IMR-90 (cell line): Measurements from ENCODE around the gene GUCD1. TPM values are rescaled to one million over a fixed set of nuclear protein-coding genes. Genes with fewer than 3 reads are reported as not detected.
A peak's percentile ranks its signal among the peaks of the same experiment; 100 is the strongest.

Source experiments
- ATAC-seq: fragments of 200-7000 bp; cut with Tn5 transposase; 2 replicates; pipeline ENCODE4 v1.9.1; 2020; ENCODE audit warnings: low read depth, mild to moderate bottlenecking, moderate library complexity
- BruUV-seq: library from RNA; stranded (reverse); fragments of 400-500 nt; replicated peaks from 2 replicates; lab custom pipeline; 2021; lab: Mats Ljungman, UMichigan
- CTCF ChIA-PET: fragments of 300-600 bp; formaldehyde crosslinking; extraction: SDS; loops from one replicate; lab custom pipeline; 2021; ENCODE audit warnings: antibody characterized with exemption; lab: Yijun Ruan, JAX
- POLR2A ChIA-PET: fragments of 300-600 bp; sonication (Branson Sonifier 250); formaldehyde crosslinking; loops from one replicate; lab custom pipeline; 2022; ENCODE audit warnings: antibody characterized with exemption; ENCODE audit not compliant: unreplicated experiment; lab: Charles Lee
- DNase-seq: peaks from one replicate; pipeline ENCODE4 v3.0.0; 2013
- H2AFZ ChIP-seq: replicated peaks from 2 replicates; pipeline ENCODE3; 2013; ENCODE audit warnings: low read length, mild to moderate bottlenecking; ENCODE audit not compliant: poor library complexity
- H2AK5ac ChIP-seq: 2 replicates; pipeline ENCODE4 v1.6.1; 2013; ENCODE audit warnings: low read depth, low read length, inconsistent platforms
- H2AK9ac ChIP-seq: replicated peaks from 2 replicates; pipeline ENCODE3; 2013; ENCODE audit warnings: mild to moderate bottlenecking, low read depth, low read length, moderate library complexity; ENCODE audit not compliant: poor library complexity
- H2BK120ac ChIP-seq: 2 replicates; pipeline ENCODE4 v1.6.1; 2013; ENCODE audit warnings: low read depth, low read length, inconsistent platforms
- H2BK15ac ChIP-seq: 3 replicates; pipeline ENCODE4 v1.6.1; 2013; ENCODE audit warnings: low read depth, low read length, inconsistent platforms
- H2BK20ac ChIP-seq: 2 replicates; pipeline ENCODE4 v1.6.1; 2013; ENCODE audit warnings: low read depth, mild to moderate bottlenecking, inconsistent platforms, low read length, moderate library complexity
- H2BK5ac ChIP-seq: 2 replicates; pipeline ENCODE4 v1.6.1; 2013; ENCODE audit warnings: mild to moderate bottlenecking, low read depth, low read length, inconsistent platforms; ENCODE audit not compliant: poor library complexity, severe bottlenecking
- H3K14ac ChIP-seq: replicated peaks from 2 replicates; pipeline ENCODE4 v1.6.1; 2013; ENCODE audit warnings: low read depth, low read length, inconsistent platforms
- H3K18ac ChIP-seq: 2 replicates; pipeline ENCODE4 v1.6.1; 2013; ENCODE audit warnings: low read depth, low read length, control low read depth
- H3K23ac ChIP-seq: 2 replicates; pipeline ENCODE4 v1.6.1; 2013; ENCODE audit warnings: low read depth, low read length, inconsistent platforms
- H3K27ac ChIP-seq: 2 replicates; pipeline ENCODE4 v1.5.1; 2013; ENCODE audit warnings: mild to moderate bottlenecking, control low read depth, low read length; ENCODE audit not compliant: insufficient read depth
- H3K27me3 ChIP-seq: 2 replicates; pipeline ENCODE4 v1.6.1; 2013; ENCODE audit warnings: low read length; ENCODE audit not compliant: control insufficient read depth, insufficient read depth
- H3K36me3 ChIP-seq: 2 replicates; pipeline ENCODE4 v1.6.1; 2013; ENCODE audit warnings: low read length, mixed read lengths; ENCODE audit not compliant: control insufficient read depth, insufficient read depth
- H3K4ac ChIP-seq: 2 replicates; pipeline ENCODE4 v1.6.1; 2013; ENCODE audit warnings: low read depth, low read length, inconsistent platforms
- H3K4me1 ChIP-seq: 2 replicates; pipeline ENCODE4 v1.6.1; 2013; ENCODE audit warnings: low read length, mixed read lengths; ENCODE audit not compliant: control insufficient read depth, insufficient read depth
- H3K4me2 ChIP-seq: 2 replicates; pipeline ENCODE4 v1.6.1; 2013; ENCODE audit warnings: low read depth, mild to moderate bottlenecking, control low read depth, low read length, moderate library complexity
- H3K4me3 ChIP-seq: 2 replicates; pipeline ENCODE4 v1.5.1; 2013; ENCODE audit warnings: low read depth, mild to moderate bottlenecking, control low read depth, low read length, moderate library complexity; ENCODE audit not compliant: insufficient read depth
- H3K56ac ChIP-seq: 2 replicates; pipeline ENCODE4 v1.6.1; 2013; ENCODE audit warnings: low read length, inconsistent platforms; ENCODE audit not compliant: insufficient read depth; ENCODE audit errors: extremely low read depth
- H3K79me1 ChIP-seq, 2 experiments: 2 replicates each; pipeline ENCODE4 v1.6.1; 2013; ENCODE audit warnings: low read length in 2 of 2, inconsistent platforms in 1 of 2, low read depth in 1 of 2
- H3K9ac ChIP-seq: 2 replicates; pipeline ENCODE4 v1.6.1; 2013; ENCODE audit warnings: low read depth, low read length, control low read depth
- H3K9me1 ChIP-seq: 2 replicates; pipeline ENCODE4 v1.6.1; 2013; ENCODE audit warnings: low read length, inconsistent platforms; ENCODE audit not compliant: insufficient read depth
- H3K9me3 ChIP-seq: 2 replicates; pipeline ENCODE4 v1.6.1; 2013; ENCODE audit warnings: low read length; ENCODE audit not compliant: control insufficient read depth, insufficient read depth
- H4K20me1 ChIP-seq: 2 replicates; pipeline ENCODE4 v1.6.1; 2013; ENCODE audit warnings: low read length, inconsistent platforms; ENCODE audit not compliant: insufficient read depth
- H4K5ac ChIP-seq: 2 replicates; pipeline ENCODE4 v1.6.1; 2013; ENCODE audit warnings: mild to moderate bottlenecking, low read depth, low read length, control low read depth
- H4K8ac ChIP-seq, 2 experiments: 2 replicates each; pipeline ENCODE4 v1.6.1; 2013; ENCODE audit warnings: low read depth in 2 of 2, low read length in 2 of 2, control low read depth in 1 of 2, inconsistent platforms in 1 of 2
- H4K91ac ChIP-seq: 2 replicates; pipeline ENCODE4 v1.6.1; 2013; ENCODE audit warnings: low read depth, low read length, inconsistent platforms; ENCODE audit not compliant: insufficient read depth
- BHLHE40 ChIP-seq: fragments of 150-350 bp; IDR thresholded peaks from 2 replicates; pipeline ENCODE4 v1.6.1; 2016; ENCODE audit warnings: mild to moderate bottlenecking, low read depth, low read length
- CEBPB ChIP-seq: IDR thresholded peaks from 2 replicates; pipeline ENCODE4 v1.6.1; 2012; ENCODE audit warnings: low read depth, low read length, improper control_type of control experiment
- CTCF ChIP-seq: conservative IDR thresholded peaks from 2 replicates; pipeline ENCODE4 v1.5.1; 2012; ENCODE audit warnings: mild to moderate bottlenecking, low read depth, low read length, improper control_type of control experiment
- MAFK ChIP-seq: IDR thresholded peaks from 2 replicates; pipeline ENCODE4 v1.6.1; 2012; ENCODE audit warnings: low read depth, low read length, improper control_type of control experiment
- POLR2A ChIP-seq: IDR thresholded peaks from 2 replicates; pipeline ENCODE4 v1.6.1; 2012; ENCODE audit warnings: mild to moderate bottlenecking, low read depth, low read length
- RCOR1 ChIP-seq: IDR thresholded peaks from 2 replicates; pipeline ENCODE4 v1.6.1; 2012; ENCODE audit warnings: mild to moderate bottlenecking, low read length, improper control_type of control experiment; ENCODE audit not compliant: insufficient replicate concordance
- RFX5 ChIP-seq: IDR thresholded peaks from 2 replicates; pipeline ENCODE4 v1.8.0; 2012; ENCODE audit warnings: low read depth, mild to moderate bottlenecking, low read length, moderate library complexity
- WGBS, 2 experiments: methylation state at CpG; one replicate each; pipeline versions ENCODE4 v1.1.5 to v1.1.7; 2013; ENCODE audit warnings: missing lambda C conversion rate in 2 of 2; ENCODE audit not compliant: insufficient read length in 1 of 2; ENCODE audit errors: extremely low coverage in 2 of 2; 5-methylcytosine and 5-hydroxymethylcytosine counted together
- dilution Hi-C: fragments of 300-500 bp; cut with HindIII; formaldehyde crosslinking; loops from one replicate; pipeline ENCODE4 v1.14.3; 2018; ENCODE audit warnings: low sequenced_read_pairs; ENCODE audit not compliant: unreplicated experiment
- in situ Hi-C: fragments of 300-500 bp; cut with MboI; formaldehyde crosslinking; loops from 3 replicates; pipeline ENCODE4 v1.14.3; 2019; ENCODE audit warnings: low sequenced_read_pairs, inconsistent platforms, mixed read lengths
- intact Hi-C: fragments of 100-400 bp; cut with micrococcal nuclease; formaldehyde crosslinking; loops from 2 replicates; pipeline ENCODE4 v1.10.0; 2022
- polyA plus RNA-seq, 3 experiments: library from polyadenylated mRNA; depleted of rRNA; stranded (reverse); fragments of >200 nt; gene quantifications; 2 replicates each; pipeline ENCODE4 v1.2.3, GENCODE V29; 2012; ENCODE audit warnings: low replicate concordance in 1 of 3
- total RNA-seq: library from RNA; depleted of rRNA; stranded (reverse); fragments of >200 nt; gene quantifications from 2 replicates; pipeline ENCODE4 v1.2.3, GENCODE V29; 2012

The GUCD1 gene
- total and polyA plus RNA-seq, 2 of the 4 experiments (the other 2 are of a cell fraction): 97.6 to 143 TPM

GRCh38 chr22:24592851-24593558, 38.1 kb upstream of the GUCD1 start, which contains the start of gene LRRC75B:
LRRC75B (minus strand) TSS chr22:24593073; CDS start chr22:24593039, 34 bp downstream.
- H3K27ac ChIP-seq: peak within 1 kb of the TSS; percentile 64
- peak within 1 kb of the TSS; percentile 74 for H4K91ac ChIP-seq
- peak; percentile 99 for ATAC-seq
- in situ Hi-C loops (no loop called here), dilution Hi-C loops (no loop called here), intact Hi-C loops (no loop called here)
- peak within 1 kb of the TSS; percentile 73 for H3K56ac ChIP-seq
- H3K36me3 ChIP-seq: peaks cover 8% of the 10 kb centered on the region; the same call in 1 of the 2 replicates
- DNase-seq: peak; percentile 85
- 0% methylated on average over 24 of the region's 72 CpGs; no CpG with 5 or more reads in 1 of the 2 experiments for whole genome bisulfite sequencing, 2 experiments
- H2BK5ac ChIP-seq: peak within 1 kb of the TSS; percentile 16
- ChIA-PET CTCF (no interaction called here), POLR2A (interaction anchor here (0.7 kb wide), 1 partner anchor 826 kb away, joined by 3 read pairs; no protein-coding TSS in a partner anchor)
- H3K79me1 ChIP-seq: peaks cover 0 to 8% of the 10 kb centered on the region in 2 experiments; a peak in 2 of 4 replicates
- peak within 1 kb of the TSS; percentile 81 for H3K4ac ChIP-seq
- peak within 1 kb of the TSS; percentile 66 for H3K4me2 ChIP-seq
- H3K14ac ChIP-seq: peak within 1 kb of the TSS; percentile 66
- no peaks in the 10 kb centered on the region for H3K4me1 ChIP-seq
- H2BK15ac ChIP-seq: no peak within 1 kb of the TSS; the same call in 2 of the 3 replicates
- peak within 1 kb of the TSS; percentile 35 for H2AK9ac ChIP-seq
- H3K23ac ChIP-seq: peak within 1 kb of the TSS; percentile 43
- H4K5ac ChIP-seq: peak within 1 kb of the TSS; percentile 40
- peak within 1 kb of the TSS; percentile 88 to 93 for H4K8ac ChIP-seq
- no peak within 1 kb of the TSS for H2BK20ac ChIP-seq
- peak within 1 kb of the TSS; percentile 17; the same call in 1 of the 2 replicates for H2BK120ac ChIP-seq
- no peaks in the 10 kb centered on the region for H3K27me3 ChIP-seq
- peak within 1 kb of the TSS; percentile 13; the same call in 1 of the 2 replicates for H2AK5ac ChIP-seq
- H3K9me3 ChIP-seq: no peaks in the 10 kb centered on the region
- peak within 1 kb of the TSS; percentile 47 for H3K4me3 ChIP-seq
- peak within 1 kb of the TSS; percentile 92 for H2AFZ ChIP-seq
- H3K18ac ChIP-seq: peak within 1 kb of the TSS; percentile 25
- H3K9ac ChIP-seq: peak within 1 kb of the TSS; percentile 72
- TF ChIP-seq RFX5 (no peak), BHLHE40 (no peak), RCOR1 (no peak), CTCF (no peak), POLR2A (peak; percentile 39; the same call in 1 of the 2 replicates), MAFK (no peak), CEBPB (peak; percentile 72)
- BruUV-seq: no TSS peak
- H3K9me1 ChIP-seq: peaks cover 11% of the 10 kb centered on the region
- H4K20me1 ChIP-seq: no peaks in the 10 kb centered on the region
